GM13977 (cell line): ENCODE measurements around the gene DNHD1.

Experiments used
- DNase-seq: peaks from one replicate; pipeline ENCODE4 v3.0.0; 2012; ENCODE audit warnings: low spot score
- CTCF ChIP-seq: IDR thresholded peaks from 2 replicates; pipeline ENCODE4 v1.5.1; 2012; ENCODE audit warnings: mild to moderate bottlenecking, control low read depth; ENCODE audit not compliant: insufficient read depth; ENCODE audit errors: extremely low read depth, missing control alignments
- in situ Hi-C: fragments of 300-500 bp; cut with MboI; formaldehyde crosslinking; loops from one replicate; pipeline ENCODE4 v1.12.0; 2022; ENCODE audit warnings: low sequenced_read_pairs, low pct_unique_long_range_greater_than_20kb, mixed read lengths, inconsistent platforms; ENCODE audit not compliant: unreplicated experiment

DNHD1 gene

DNA sequence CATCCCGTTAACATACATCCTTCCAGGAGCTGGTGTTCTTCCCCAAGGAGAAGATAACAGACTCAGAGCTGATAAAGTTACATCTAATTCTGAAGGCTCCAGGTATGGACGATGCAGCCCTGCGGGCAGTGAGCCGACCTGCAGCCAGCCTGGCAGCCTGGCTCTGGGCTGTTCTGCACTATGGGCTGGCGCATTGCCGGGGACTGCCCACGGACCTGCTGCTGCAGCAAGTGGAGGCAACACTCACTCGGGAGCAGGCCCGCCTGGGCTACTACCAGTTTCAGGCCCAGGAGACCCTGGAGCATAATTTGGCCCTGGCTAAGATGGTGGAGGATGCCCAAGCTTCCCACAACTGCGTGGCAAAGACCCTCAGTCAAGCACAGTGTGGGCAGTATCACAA lies 66.6 kb downstream of the DNHD1 start:
- TF ChIP-seq CTCF, result no peak
- in situ Hi-C loops, result no loop called here
- no peak for DNase-seq

DNA sequence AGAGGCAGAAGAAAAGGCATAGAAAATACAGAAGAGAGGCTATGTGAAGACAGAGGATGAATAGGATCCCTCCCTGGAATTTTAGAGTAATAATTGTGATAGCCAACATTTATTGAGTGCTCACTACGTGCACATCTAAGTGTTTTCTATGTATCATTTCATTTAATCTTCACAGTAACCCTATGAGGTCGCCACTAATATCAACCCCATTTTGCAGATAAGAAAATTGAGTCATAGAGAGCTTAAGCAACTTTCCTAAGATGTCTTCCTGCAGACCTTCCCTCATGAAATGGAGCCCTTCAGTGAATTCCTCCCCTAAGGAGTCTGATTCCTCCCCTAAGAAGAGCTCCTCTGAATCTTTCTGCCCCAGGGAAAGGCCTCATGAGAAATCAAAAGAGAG lies 68.2 kb downstream of the DNHD1 start:
- peak; percentile 8 for DNase-seq
- in situ Hi-C loops, result no loop called here

DNA sequence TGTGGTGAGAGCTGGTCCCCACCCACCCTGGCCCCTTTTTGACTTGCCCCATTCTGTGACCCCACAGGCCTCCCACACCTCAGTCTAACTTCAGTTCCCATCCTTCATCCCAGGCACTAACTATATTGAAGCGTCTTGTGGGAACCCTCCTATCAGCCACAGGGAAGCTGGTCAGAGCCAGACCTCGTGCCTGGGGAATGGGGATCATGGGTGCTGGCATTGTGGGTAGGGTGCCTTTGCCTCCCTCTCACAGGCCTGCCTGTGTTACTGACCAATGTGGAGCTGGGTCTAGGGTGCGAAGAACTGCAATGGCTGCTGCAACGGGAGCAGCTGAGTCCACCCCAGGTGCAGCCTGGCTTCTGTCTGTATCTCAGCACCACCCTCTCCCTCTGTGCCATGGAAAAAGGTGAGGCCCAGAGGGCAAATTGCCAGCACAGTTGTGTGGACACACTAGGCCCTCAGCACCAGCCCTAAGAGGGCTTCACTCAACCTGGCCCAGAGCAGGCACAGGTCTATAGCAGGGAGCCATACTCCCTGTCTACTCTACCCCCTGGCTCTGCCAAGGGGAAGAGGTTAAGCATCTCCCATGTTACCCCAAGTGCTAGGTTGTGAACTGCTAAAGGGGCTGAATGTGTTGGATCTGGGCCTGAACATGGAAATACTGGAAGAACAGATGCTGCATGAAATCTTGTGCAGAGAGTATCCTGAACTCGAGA lies 69.1 kb downstream of the DNHD1 start:
- peak; percentile 12 for DNase-seq
- no peak for TF ChIP-seq CTCF
- in situ Hi-C loops, result no loop called here

More for the DNA sequence above, 68.2 kb downstream of the DNHD1 start:
- TF ChIP-seq CTCF, result no peak

- no peak for TF ChIP-seq CTCF
- DNase-seq, result peak; percentile 7
- in situ Hi-C loops, result no loop called here
Observed at GRCh38 chr11:6566704-6567370, 69.8 kb downstream of the DNHD1 start.

GRCh38 chr11:6567371-6567745 lies 70.3 kb downstream of the DNHD1 start:
- no peak for TF ChIP-seq CTCF
- peak; percentile 14 for DNase-seq
- in situ Hi-C loops, result no loop called here

DNA sequence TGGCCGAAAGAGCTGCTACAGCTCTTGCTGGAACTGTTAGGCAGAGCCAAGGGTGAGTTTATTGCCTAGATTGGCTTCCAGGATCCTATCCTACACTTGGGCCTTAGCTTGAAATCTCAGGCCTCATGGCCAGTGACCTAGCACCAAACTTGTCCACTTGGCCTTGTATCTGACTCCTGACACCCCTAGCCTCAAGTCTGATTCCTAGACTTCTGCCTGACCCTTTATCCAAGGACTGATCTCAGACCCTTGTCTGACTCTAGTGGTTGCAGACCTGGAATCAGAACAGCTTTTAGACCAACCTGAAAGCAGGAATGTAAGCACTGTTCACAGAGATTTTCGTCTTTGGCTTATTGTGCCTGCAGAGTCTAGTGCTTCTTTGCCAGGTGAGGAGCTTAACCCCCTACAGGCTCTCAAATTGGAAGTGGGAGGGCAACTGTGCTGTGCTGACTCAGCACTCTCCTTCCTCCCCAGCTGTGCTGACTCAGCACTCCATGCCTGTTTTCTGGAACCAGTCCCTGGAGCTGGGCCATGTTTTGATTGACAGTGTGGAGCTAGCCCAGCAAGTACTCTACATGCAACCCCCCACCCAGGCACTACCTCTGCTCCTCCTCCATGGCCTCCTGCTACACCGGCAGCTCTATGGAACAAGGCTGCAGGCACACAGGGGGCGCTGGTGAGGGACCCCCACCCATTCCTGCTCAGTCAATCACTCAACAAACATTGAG lies 71.3 kb downstream of the DNHD1 start:
- in situ Hi-C loops, result no loop called here
- peak; percentile 21 for DNase-seq
- no peak for TF ChIP-seq CTCF
